ENCODE measurements around the gene USP54. TPM values are rescaled to one million over a fixed set of nuclear protein-coding genes. Genes with fewer than 3 reads are reported as not detected.

USP54 gene
- total RNA-seq, 1 experiment from 2014 or later, result 37.9 TPM

DNA sequence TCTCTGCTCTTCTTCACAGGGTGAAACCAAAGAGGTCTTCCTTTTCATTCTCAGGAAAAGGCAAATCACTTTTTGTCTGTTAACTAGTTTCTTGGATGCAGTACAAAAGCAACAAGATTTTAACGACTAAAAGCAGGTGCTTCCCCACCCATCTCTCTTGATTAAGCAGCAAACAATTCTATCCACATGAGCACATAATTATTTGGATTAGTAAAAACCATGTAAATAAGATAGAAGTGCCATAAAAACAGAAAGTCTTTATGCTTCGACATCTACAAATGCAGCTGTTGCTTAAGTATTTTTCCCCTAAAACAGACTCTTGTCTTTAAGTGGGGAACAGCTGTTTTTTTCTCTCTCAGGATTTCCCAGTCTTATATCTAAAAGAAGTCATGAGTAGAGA, 37.4 kb downstream of the USP54 start:
- H2BK120ac ChIP-seq (ENCODE audit: low read depth, low read length, poor library complexity, severe bottlenecking), result no peak overlapping the region
- no peak overlapping the region for H3K4me3 Mint-ChIP-seq
- H3K14ac ChIP-seq (ENCODE audit: insufficient read depth, low read length), result no peak overlapping the region
- H3K9me3 Mint-ChIP-seq, result no peaks in the 10 kb centered on the region
- no peaks in the 10 kb centered on the region for H3K27me3 ChIP-seq (ENCODE audit: insufficient read depth, low read length)
- no peak overlapping the region for H2AK5ac ChIP-seq (ENCODE audit: insufficient read length, low read length)
- no peak overlapping the region for H2BK12ac ChIP-seq (ENCODE audit: insufficient read length, low read depth, low read length)
- no peak overlapping the region for H3K9ac ChIP-seq (ENCODE audit: extremely low read depth, insufficient read length, low read length)
- H2BK20ac ChIP-seq (ENCODE audit: low read depth, low read length, poor library complexity, severe bottlenecking), result no peak overlapping the region
- H3K9me3 ChIP-seq (ENCODE audit: control insufficient read depth, low read depth, low read length), result no peaks in the 10 kb centered on the region
- H3K56ac ChIP-seq (ENCODE audit: insufficient read length, low read depth, low read length), result no peak overlapping the region
- no peak overlapping the region for H4K91ac ChIP-seq (ENCODE audit: insufficient read length, low read depth, low read length)
- WGBS (ENCODE audit: extremely low coverage, insufficient read length, low lambda C conversion rate), result no CpG with 5 or more reads among the region's 2 CpGs
- no peaks in the 10 kb centered on the region for H3K4me1 ChIP-seq (ENCODE audit: insufficient read depth, low read length)
- H3K18ac ChIP-seq (ENCODE audit: insufficient read length, low read depth, low read length), result no peak overlapping the region
- H4K5ac ChIP-seq (ENCODE audit: insufficient read length, low read depth, low read length), result no peak overlapping the region
- H2AFZ ChIP-seq (ENCODE audit: low read length), result no peak overlapping the region
- no peak for DNase-seq
- H3K27ac Mint-ChIP-seq, result no peak overlapping the region; a peak in 1 of 7 replicates
- no peak overlapping the region for H3K4me2 ChIP-seq (ENCODE audit: insufficient read depth, insufficient read length, low read length)
- no peak overlapping the region for H2BK5ac ChIP-seq (ENCODE audit: insufficient read length, low read length)
- H4K8ac ChIP-seq (replicated peaks; ENCODE audit: insufficient read length, low read depth, low read length), result no peak overlapping the region
- no peaks in the 10 kb centered on the region for H3K79me2 ChIP-seq (ENCODE audit: insufficient read depth, low read length)
- H2BK15ac ChIP-seq (ENCODE audit: low read depth, low read length), result no peak overlapping the region
- no peak overlapping the region for H3K23ac ChIP-seq (ENCODE audit: insufficient read length, low read depth, low read length)
- no peak overlapping the region for H3T11ph ChIP-seq (ENCODE audit: low read length)
- H3K23me2 ChIP-seq (ENCODE audit: insufficient read length, low read depth, low read length, poor library complexity, severe bottlenecking), result no peaks in the 10 kb centered on the region
- H3K27me3 Mint-ChIP-seq (ENCODE audit: low read depth), result no peaks in the 10 kb centered on the region
- no peak overlapping the region for H3K27ac ChIP-seq (ENCODE audit: insufficient read length, low read depth, low read length)
- H3K79me1 ChIP-seq (ENCODE audit: insufficient read depth, low read depth, low read length, poor library complexity, severe bottlenecking), result no peaks in the 10 kb centered on the region
- TF ChIP-seq, protein P1, sequence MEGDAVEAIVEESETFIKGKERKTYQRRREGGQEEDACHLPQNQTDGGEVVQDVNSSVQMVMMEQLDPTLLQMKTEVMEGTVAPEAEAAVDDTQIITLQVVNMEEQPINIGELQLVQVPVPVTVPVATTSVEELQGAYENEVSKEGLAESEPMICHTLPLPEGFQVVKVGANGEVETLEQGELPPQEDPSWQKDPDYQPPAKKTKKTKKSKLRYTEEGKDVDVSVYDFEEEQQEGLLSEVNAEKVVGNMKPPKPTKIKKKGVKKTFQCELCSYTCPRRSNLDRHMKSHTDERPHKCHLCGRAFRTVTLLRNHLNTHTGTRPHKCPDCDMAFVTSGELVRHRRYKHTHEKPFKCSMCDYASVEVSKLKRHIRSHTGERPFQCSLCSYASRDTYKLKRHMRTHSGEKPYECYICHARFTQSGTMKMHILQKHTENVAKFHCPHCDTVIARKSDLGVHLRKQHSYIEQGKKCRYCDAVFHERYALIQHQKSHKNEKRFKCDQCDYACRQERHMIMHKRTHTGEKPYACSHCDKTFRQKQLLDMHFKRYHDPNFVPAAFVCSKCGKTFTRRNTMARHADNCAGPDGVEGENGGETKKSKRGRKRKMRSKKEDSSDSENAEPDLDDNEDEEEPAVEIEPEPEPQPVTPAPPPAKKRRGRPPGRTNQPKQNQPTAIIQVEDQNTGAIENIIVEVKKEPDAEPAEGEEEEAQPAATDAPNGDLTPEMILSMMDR (conservative IDR thresholded peaks at IDR 0.05), result no peak
- H3K4me1 Mint-ChIP-seq, result peaks cover 2 to 4% of the 10 kb centered on the region in 2 experiments; a peak in 1 of 4 replicates
- H3K4ac ChIP-seq (ENCODE audit: low read depth, low read length), result no peak overlapping the region
- H3K36me3 Mint-ChIP-seq (ENCODE audit: insufficient read depth in 1 of 3, low read depth in 3 of 3), result peaks cover 0 to 8% (median 3%) of the 10 kb centered on the region in 3 experiments; a peak in 2 of 7 replicates
- H4K20me1 ChIP-seq (ENCODE audit: control insufficient read depth, insufficient read depth, insufficient read length), result no peaks in the 10 kb centered on the region

Data from H9 (cell line).